CD4-positive, alpha-beta T cell treated with Interleukin-6 at 100 ng/mL for 8 hours (primary cell): ENCODE measurements around the gene ARSJ.

Experiments used
- DNase-seq: peaks from one replicate; pipeline ENCODE4 v3.0.0-alpha.2; 2020; ENCODE audit warnings: mixed read lengths, low spot score

The ARSJ gene

DNA sequence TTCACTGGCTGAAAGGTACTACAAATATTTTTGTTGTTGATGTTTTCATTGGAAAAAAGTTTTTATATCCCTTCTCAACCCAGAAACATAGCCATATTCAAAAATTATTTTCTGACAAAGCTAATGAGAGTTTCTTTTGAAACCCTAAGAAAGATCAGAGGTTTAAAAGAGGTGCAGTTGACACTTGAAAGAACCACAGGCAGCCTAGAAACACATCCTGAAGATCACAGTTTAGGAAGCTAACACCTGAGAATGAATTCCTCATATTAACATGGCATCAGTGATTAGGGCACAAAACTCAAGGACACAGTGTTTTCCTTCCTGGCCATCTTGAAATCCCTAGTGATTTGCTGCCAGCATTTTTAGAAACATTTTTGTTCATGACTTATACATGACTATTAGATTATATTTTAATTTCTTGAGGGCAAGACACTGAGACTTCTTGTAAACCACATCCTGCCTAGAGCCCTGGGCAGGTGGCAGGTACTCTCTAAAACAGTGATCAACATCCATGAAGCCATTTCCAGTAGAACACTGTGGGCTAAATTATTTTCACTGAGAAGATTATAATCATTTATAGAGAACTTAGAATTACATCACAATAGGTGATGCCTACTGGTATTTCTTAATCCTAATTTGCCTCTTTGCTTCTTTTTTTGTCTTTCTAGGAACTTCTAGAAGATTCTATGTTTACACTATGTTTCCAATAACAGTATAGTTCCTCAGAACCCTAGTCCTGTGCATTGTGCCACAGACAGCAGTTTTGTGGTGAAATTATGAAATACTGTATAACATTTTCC lies 80.0 kb downstream of the ARSJ start:
- DNase-seq, result peak; percentile 64

DNA sequence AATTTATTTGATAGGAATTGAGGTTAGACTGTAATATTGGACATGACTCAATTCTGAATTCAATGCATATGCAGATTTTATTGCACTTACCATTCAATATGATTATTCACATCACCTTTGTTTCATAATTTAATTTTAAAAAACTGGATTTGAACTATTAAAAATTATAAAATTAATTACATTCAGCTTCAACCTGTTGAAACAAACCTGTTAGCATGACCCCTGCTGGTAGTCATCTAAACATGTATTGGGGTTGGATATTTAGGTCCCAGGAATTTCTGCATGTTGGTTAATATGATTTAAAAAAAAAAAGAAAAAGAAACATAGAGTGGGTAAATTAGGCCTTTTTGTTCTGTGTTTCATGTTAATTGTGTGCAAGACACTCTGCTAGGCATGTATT lies 85.9 kb downstream of the ARSJ start:
- no peak for DNase-seq

DNA sequence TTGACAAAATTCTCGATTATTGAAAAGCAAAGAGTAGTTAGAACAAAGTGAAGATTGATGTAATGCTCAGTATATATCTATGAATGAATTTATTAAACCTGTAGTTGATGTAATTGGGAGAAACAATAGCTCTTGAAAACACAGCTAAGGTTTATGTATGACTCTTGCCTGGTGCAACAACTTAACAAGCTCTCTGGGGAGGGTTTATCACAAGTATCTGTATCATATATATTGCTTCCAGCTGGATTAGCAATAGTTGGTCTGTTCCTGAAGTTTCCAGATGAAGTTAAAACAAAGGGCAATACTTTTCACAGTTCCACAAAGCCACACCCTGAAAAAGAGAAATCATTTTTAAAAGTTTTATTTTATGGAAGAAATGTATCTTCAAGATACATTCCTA lies 91.4 kb downstream of the ARSJ start:
- DNase-seq, result no peak

DNA sequence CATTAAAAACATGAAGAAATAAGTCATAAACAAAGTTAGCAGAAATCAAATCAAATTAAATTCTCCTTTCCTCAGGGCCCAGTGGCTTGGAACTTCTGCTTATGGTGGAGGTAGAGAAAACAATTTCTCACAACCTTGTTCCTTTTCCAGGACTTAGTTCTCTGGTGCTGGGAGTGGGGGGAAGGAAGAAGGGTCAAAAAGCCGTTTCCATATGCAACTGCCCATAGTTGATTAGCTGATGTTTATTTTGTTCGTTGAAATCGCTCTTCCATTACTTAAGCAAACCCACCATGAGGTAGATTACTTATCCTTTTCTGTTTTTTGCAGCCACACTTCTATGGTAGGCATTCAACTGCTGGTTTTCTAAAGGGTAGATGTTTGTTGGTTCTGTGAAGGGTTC lies 94.2 kb downstream of the ARSJ start:
- DNase-seq, result no peak

DNA sequence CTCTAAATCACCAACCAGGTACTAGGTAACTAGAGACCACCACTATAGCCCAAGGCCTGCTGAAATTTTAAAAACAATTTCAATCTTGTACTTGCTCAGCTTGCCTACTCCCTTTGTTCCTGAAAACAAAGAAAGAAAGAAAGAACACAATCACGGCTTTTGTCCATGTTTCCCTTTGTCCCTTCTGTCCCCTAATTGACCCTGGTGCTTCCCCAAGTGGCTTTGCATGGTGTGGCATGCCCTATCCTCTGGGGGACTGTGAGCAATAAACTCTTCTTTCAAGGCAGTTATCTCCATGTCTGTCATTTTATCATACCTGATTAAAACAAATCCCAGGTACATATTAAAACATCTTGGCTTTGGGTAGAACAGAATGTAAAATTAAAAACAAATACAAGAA lies 94.8 kb downstream of the ARSJ start:
- no peak for DNase-seq

DNA sequence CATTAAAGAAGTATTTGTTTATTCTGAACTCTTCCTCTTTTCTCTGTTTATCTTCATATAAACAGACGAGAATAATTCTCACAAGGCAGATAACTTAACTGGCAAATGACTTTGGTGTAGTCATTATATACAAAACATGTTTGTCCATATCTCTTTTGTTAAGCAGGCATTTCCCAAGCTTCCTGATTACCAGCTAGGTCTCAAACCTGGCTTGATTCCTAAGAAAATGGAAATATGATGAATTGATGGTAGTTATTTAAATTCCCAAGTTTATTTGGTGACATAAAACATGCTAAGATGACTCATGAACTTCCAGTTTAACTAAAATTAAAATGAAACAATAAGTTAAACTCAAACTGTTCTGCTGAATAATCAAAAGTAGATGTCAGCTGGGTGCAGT lies 96.8 kb downstream of the ARSJ start:
- no peak for DNase-seq

DNA sequence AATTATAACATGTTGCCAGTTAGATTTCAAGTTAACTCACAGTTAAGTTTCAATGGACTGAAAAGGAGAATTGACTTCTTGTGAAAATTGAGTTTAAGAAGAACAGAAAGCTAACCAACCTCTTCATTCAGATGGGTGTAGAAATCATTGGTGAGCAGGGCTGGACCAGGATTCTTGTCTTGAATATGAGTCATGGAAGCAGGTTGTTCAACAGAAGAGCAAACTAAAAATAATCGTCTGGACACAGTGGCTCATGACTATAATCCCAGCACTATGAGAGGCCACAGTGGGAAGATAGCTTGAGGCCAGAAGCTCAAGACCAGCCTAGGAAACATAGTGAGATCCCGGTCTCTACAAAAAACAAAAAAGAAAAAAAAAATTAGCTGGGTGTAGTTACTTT lies 98.2 kb downstream of the ARSJ start:
- DNase-seq, result no peak

DNA sequence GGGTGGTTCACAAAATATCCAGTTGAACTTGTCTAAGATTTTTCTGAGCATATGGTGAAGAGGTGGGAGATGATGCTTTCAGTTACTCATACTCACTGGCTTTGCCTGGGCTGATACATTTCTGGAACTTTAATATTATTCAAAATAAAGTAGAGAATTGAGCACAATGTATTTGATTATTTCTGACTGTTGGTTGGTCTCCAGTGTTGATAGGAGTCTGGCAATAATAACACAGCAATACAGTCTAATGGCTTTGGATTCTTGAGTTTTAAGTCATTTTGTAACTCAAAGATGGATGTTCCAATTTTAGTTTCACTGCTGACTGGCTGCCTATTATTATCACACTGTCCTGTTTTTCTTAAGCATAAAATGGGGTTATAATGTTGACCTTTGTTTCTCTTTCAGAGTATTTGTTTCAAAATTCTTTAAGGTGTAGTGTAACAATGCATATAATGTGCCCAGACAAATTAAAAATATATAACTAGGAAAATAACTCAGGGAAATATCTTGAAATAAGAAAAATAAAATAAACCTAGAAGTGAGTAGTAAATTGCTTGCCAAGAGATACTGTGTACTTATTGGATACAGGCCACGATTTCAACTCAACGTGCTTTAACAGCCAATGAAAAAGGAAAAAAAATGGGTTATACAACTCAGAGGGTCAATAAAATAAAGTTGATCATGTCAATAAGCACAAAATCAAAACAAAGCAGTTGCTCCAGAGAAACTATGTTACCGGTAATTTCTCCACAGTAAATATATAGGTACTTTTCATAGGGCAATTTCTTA lies 99.0 kb downstream of the ARSJ start:
- DNase-seq, result no peak

DNA sequence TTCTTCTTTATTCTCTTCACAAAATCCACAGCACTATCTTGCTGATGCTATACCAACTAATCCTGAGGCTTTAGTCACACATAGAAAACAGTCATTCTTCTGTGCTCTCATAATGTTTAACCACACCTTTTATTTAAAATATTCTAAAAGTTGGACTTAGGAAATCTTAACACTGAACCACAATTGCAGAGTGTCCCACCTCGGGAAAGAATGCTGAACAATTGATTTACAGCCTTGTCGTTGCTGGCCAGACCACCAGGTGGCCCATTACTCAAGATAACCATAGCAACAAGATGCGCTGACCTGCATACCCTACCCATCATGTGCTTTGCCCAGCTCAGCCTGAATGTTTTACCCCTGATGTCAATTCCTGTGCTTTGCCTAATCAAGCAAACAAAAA lies 100.8 kb downstream of the ARSJ start:
- no peak for DNase-seq

DNA sequence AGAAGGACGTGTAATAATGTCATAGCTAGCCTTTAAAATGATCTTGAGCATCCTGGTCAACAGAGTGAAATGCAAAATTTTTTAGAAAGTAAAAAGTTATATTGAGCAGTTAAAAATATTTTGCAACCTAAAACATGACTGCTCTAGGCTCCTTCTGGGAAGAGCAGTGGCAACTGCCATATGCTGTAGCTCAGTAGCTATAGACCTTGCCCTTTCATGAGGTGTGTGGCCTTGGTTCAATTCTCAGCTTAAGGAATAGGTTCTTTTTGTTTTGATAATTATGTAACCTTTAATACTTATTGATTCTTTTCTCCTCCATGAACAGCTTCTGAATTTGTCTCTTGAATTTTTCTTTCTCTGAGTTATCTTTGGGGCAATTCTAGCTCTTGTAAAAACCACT lies 105.0 kb downstream of the ARSJ start:
- DNase-seq, result no peak

DNA sequence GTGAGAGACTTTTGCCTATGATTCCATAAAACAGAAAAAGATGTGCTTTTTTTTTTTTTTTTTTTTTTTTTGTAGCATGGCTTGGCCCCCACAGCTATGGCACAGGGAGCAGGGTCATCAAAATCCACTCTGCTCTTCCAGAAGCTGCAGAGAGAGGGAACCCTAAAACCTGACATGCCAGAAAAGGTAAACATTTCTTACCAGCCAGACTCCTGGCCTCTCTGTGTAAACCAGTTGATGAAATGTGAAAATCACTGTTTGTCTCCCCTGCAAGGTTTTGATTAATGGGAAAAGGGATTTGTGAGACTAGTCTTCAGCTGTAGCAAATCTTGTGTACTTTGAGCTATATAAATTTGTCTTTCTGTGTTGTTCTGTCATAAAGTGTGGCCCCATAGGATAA lies 105.9 kb downstream of the ARSJ start:
- DNase-seq, result no peak

DNA sequence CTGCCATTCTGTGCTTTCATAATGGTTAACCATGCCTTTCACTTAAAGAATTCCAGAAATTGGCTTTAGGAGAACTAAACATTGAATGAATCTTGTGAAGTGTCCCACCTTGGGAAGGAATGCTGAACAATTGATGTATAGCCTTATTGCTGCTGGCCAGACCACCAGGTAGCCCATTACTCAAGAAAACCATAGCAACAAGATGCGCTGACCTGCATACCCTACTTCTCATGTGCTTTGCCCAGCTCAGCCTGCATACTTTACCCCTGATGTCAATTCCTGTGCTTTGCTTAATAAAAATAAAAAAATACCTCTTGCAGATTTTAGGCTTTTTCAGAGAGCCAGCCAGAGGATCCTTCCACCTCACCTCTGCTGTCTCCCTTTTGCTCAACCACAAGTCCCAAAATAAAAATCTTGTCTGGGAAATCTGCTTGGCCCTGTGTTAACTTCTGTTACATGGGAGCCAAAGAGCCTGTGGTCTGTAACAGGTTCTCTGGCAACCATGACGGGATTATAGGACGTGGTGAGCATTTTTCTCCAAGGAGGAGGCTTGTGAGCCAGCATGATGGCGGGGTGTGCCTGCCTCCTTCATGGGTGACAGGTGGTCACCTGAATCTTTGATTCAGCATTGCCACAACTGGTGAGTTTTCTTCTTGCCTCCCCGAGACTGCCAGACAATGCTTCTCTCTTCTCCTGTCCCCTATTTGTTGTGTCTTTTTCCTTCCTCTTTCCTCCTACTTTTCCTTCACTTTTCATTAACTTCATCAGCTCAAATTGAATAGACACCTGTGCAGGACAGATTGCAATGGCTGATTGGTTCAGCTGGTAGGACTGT lies 106.8 kb downstream of the ARSJ start:
- no peak for DNase-seq

DNA sequence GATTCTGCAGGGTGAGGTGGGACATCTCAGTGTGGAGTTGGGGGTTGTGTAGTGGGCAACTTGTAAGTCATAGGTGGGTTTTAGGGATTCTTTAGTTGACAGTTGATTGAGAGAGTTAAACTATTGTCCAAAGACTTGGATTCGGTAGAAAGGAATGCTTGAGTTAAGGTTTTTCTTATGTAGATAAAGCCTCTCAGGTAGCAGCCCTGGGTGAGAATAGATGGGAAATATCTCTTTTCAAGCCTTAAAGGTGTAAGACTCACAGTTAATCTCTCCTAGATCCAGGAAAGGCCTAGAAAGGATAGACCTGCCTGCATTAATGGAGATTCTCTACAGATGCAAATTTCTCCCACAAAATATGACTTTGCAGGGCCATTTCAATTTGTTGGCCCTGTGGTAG lies 108.4 kb downstream of the ARSJ start:
- DNase-seq, result no peak

DNA sequence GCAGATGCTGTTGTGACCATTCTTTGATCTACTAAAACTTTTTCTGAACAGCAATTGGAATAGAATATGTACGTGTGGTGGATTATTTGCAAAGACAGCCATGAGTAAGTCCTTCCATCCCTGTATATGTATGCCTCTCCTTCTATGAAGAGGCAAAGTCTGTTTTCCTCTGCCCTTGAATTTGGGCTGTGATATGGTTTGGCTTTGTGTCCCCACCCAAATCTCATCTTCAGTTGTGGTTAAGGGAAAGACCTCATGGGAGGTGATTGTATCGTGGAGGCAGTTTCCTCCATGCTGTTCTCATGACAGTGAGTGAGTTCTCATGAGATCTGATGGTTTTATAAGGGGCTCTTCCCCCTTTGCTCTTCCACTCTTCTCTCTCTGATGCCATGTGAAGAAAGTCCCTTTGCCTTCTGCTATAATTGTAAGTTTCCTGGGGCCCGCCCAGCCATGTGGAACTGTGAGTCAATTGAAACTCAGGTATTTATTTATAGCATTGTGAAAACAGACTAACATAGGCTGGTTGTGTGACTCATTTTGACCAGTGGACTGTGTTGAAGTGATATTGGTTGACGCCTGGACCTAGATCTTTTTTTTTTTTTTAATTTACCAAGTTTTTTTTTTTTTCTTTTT lies 109.6 kb downstream of the ARSJ start:
- DNase-seq, result no peak

DNA sequence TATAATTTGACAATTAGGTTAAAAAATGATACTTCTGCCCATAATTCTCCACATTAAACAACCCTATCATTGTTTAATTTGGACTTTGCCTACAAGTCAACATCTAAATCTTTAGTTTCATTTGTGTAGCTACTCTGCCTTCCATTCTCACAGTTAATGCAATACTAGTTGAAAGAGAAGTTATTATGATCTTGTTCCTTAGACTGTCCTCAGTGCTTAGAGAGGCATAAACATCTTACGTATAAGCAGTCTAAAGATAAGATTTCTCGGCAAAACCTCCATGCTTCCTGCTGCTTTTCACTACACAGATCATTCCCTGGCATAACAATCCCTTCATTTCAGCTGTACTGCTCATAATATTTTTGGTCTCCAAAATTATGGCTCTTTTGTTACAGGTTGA lies 112.8 kb downstream of the ARSJ start:
- DNase-seq, result no peak

DNA sequence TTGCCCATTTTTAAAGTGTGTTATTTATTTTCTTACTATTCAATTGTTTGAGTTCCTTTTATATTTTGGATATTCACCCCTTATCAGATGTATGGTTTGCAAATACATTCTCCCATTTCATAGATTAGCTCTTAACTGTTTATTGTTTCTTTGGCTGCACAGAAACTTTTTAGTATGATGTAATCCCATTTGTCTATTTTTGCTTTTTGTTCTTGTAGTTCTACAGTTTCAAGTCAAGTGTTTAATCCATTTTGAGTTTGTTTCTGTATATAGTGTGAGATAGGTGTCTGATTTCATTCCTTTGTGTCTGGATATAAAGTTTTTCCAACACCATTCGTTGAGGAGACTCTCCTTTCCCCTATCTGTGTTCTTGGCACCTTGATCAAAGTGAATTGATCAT lies 120.5 kb downstream of the ARSJ start:
- no peak for DNase-seq

DNA sequence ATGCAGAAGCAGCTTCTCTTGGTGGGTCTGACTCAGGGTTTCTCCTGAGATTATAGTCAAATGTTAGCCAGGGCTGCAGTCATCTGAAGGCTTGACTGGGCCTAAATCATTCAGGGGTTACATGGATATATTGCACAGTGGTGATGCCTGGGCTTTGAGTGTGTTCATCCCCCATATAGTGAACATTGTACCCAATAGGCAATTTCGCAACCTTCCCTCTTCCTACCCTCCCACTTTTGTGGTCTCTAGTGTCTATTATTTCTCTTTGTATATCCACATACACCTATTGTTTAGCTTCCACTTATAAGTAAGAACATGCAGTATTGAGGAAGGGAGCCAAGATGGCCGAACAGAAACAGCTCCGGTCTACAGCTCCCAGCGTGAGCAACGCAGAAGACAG lies 127.6 kb downstream of the ARSJ start:
- DNase-seq, result no peak
